Mesendoderm (in vitro differentiated cells): ENCODE results near the gene KLHL26.

Source experiments
- DNase-seq: peaks from one replicate; pipeline ENCODE4 v3.0.0; 2013
- H2AK5ac ChIP-seq: 2 replicates; pipeline ENCODE4 v1.6.1; 2013; ENCODE audit warnings: low read length, inconsistent platforms
- H2BK120ac ChIP-seq: 2 replicates; pipeline ENCODE4 v1.6.1; 2013; ENCODE audit warnings: low read depth, mild to moderate bottlenecking, low read length, moderate library complexity, mixed read lengths
- H2BK15ac ChIP-seq: replicated peaks from 2 replicates; pipeline ENCODE4 v1.6.1; 2013; ENCODE audit warnings: low read depth, mild to moderate bottlenecking, moderate library complexity
- H2BK5ac ChIP-seq: 2 replicates; pipeline ENCODE4 v1.6.1; 2013; ENCODE audit warnings: low read length, inconsistent platforms
- H3K18ac ChIP-seq: 2 replicates; pipeline ENCODE4 v1.6.1; 2013; ENCODE audit warnings: mild to moderate bottlenecking, low read length, mixed read lengths
- H3K23ac ChIP-seq: one replicate; pipeline ENCODE4 v1.6.1; 2013; ENCODE audit warnings: low read length
- H3K27ac ChIP-seq: 2 replicates; pipeline ENCODE4 v1.5.1; 2013; ENCODE audit warnings: low read depth, mild to moderate bottlenecking, inconsistent platforms, low read length, moderate library complexity
- H3K27me3 ChIP-seq: 2 replicates; pipeline ENCODE4 v1.6.1; 2013; ENCODE audit warnings: low read length, control low read depth, mild to moderate bottlenecking, inconsistent platforms; ENCODE audit not compliant: insufficient read depth, poor library complexity
- H3K36me3 ChIP-seq: 2 replicates; pipeline ENCODE4 v1.6.1; 2013; ENCODE audit warnings: low read length, inconsistent platforms; ENCODE audit not compliant: control insufficient read depth, insufficient read depth
- H3K4ac ChIP-seq: one replicate; pipeline ENCODE4 v1.6.1; 2013; ENCODE audit warnings: low read depth, mild to moderate bottlenecking, low read length, moderate library complexity
- H3K4me1 ChIP-seq: 2 replicates; pipeline ENCODE4 v1.6.1; 2013; ENCODE audit warnings: low read depth, low read length, inconsistent platforms; ENCODE audit not compliant: control insufficient read depth
- H3K4me2 ChIP-seq: 2 replicates; pipeline ENCODE4 v1.6.1; 2013; ENCODE audit warnings: low read length
- H3K4me3 ChIP-seq: 2 replicates; pipeline ENCODE4 v1.5.1; 2013; ENCODE audit warnings: mild to moderate bottlenecking, low read length
- H3K56ac ChIP-seq: one replicate; pipeline ENCODE4 v1.6.1; 2013; ENCODE audit warnings: low read length
- H3K79me1 ChIP-seq: 2 replicates; pipeline ENCODE4 v1.6.1; 2013; ENCODE audit warnings: low read length, inconsistent platforms
- H3K79me2 ChIP-seq: 2 replicates; pipeline ENCODE4 v1.6.1; 2013; ENCODE audit warnings: mild to moderate bottlenecking, low read length; ENCODE audit not compliant: control insufficient read depth, insufficient read depth
- H3K9ac ChIP-seq: 2 replicates; pipeline ENCODE4 v1.6.1; 2013; ENCODE audit warnings: low read length, inconsistent platforms
- H4K5ac ChIP-seq: one replicate; pipeline ENCODE4 v1.6.1; 2013; ENCODE audit warnings: low read length
- H4K8ac ChIP-seq: one replicate; pipeline ENCODE4 v1.6.1; 2013; ENCODE audit warnings: low read depth, mild to moderate bottlenecking, control low read depth, low read length, moderate library complexity
- WGBS: extraction: QIAGEN DNeasy Blood & Tissue Kit; methylation state at CpG from one replicate; pipeline ENCODE4 v1.1.7; 2013; ENCODE audit warnings: low lambda C conversion rate, missing lambda C conversion rate; ENCODE audit not compliant: insufficient coverage; ENCODE audit errors: extremely low coverage; 5-methylcytosine and 5-hydroxymethylcytosine counted together

The KLHL26 gene

GRCh38 chr19:18704054-18704453, 67.2 kb downstream of the KLHL26 start:
- Histone ChIP-seq H3K4ac (no peak overlapping the region), H4K8ac (no peak overlapping the region), H3K4me2 (no peak overlapping the region), H3K56ac (no peak overlapping the region), H3K79me1 (peaks cover 2% of the 10 kb centered on the region), H3K18ac (no peak overlapping the region), H2BK15ac (no peak overlapping the region), H3K9ac (no peak overlapping the region), H2AK5ac (no peak overlapping the region), H3K36me3 (no peaks in the 10 kb centered on the region), H3K79me2 (no peaks in the 10 kb centered on the region), H4K5ac (no peak overlapping the region), H2BK120ac (no peak overlapping the region), H3K27me3 (no peaks in the 10 kb centered on the region), H3K23ac (no peak overlapping the region), H2BK5ac (no peak overlapping the region), H3K4me3 (no peak overlapping the region), H3K4me1 (peaks cover 2% of the 10 kb centered on the region), H3K27ac (no peak overlapping the region)
- DNase-seq: no peak
- WGBS: no CpG with 5 or more reads among the region's 4 CpGs

GRCh38 chr19:18704971-18705370, 68.1 kb downstream of the KLHL26 start:
- Histone ChIP-seq H2BK5ac (no peak overlapping the region), H3K9ac (no peak overlapping the region), H3K79me2 (no peaks in the 10 kb centered on the region), H4K5ac (no peak overlapping the region), H3K27me3 (no peaks in the 10 kb centered on the region), H3K4me2 (no peak overlapping the region), H3K27ac (no peak overlapping the region), H2BK120ac (no peak overlapping the region), H3K4me3 (no peak overlapping the region), H2BK15ac (no peak overlapping the region), H2AK5ac (no peak overlapping the region), H3K23ac (no peak overlapping the region), H3K18ac (no peak overlapping the region), H3K56ac (no peak overlapping the region), H3K4ac (no peak overlapping the region), H3K36me3 (no peaks in the 10 kb centered on the region), H3K4me1 (peaks cover 2% of the 10 kb centered on the region), H4K8ac (no peak overlapping the region), H3K79me1 (peaks cover 2% of the 10 kb centered on the region)
- DNase-seq: no peak
- no CpG with 5 or more reads among the region's 7 CpGs for WGBS

GRCh38 chr19:18708452-18709231, 71.8 kb downstream of the KLHL26 start:
- Histone ChIP-seq H3K9ac (no peak overlapping the region), H4K5ac (no peak overlapping the region), H3K4ac (no peak overlapping the region), H2BK5ac (no peak overlapping the region), H3K79me1 (peaks cover 2% of the 10 kb centered on the region), H3K79me2 (no peaks in the 10 kb centered on the region), H3K4me3 (no peak overlapping the region), H3K4me2 (no peak overlapping the region), H3K23ac (no peak overlapping the region), H4K8ac (no peak overlapping the region), H3K27me3 (no peaks in the 10 kb centered on the region), H3K36me3 (no peaks in the 10 kb centered on the region), H3K56ac (no peak overlapping the region), H3K4me1 (no peaks in the 10 kb centered on the region), H3K27ac (no peak overlapping the region), H3K18ac (no peak overlapping the region), H2AK5ac (no peak overlapping the region), H2BK15ac (no peak overlapping the region), H2BK120ac (no peak overlapping the region)
- no CpG with 5 or more reads among the region's 25 CpGs for WGBS
- no peak for DNase-seq

- H3K56ac ChIP-seq: no peak overlapping the region
- no peak overlapping the region for H3K23ac ChIP-seq
- no peak overlapping the region for H2AK5ac ChIP-seq
- H3K18ac ChIP-seq: no peak overlapping the region
- no peak overlapping the region for H3K4me3 ChIP-seq
- H4K5ac ChIP-seq: no peak overlapping the region
- H3K9ac ChIP-seq: no peak overlapping the region
- no peak overlapping the region for H2BK120ac ChIP-seq
- no peak overlapping the region for H4K8ac ChIP-seq
- no peak overlapping the region for H3K4ac ChIP-seq
- no peaks in the 10 kb centered on the region for H3K79me2 ChIP-seq
- H2BK15ac ChIP-seq: no peak overlapping the region
- no peaks in the 10 kb centered on the region for H3K27me3 ChIP-seq
- no CpG with 5 or more reads among the region's 10 CpGs for WGBS
- H3K36me3 ChIP-seq: no peaks in the 10 kb centered on the region
- DNase-seq: no peak
- no peaks in the 10 kb centered on the region for H3K4me1 ChIP-seq
- no peak overlapping the region for H2BK5ac ChIP-seq
- H3K27ac ChIP-seq: no peak overlapping the region
- H3K79me1 ChIP-seq: peaks cover 2% of the 10 kb centered on the region
- no peak overlapping the region for H3K4me2 ChIP-seq
Observed at GRCh38 chr19:18709546-18709945, 72.7 kb downstream of the KLHL26 start.

DNA sequence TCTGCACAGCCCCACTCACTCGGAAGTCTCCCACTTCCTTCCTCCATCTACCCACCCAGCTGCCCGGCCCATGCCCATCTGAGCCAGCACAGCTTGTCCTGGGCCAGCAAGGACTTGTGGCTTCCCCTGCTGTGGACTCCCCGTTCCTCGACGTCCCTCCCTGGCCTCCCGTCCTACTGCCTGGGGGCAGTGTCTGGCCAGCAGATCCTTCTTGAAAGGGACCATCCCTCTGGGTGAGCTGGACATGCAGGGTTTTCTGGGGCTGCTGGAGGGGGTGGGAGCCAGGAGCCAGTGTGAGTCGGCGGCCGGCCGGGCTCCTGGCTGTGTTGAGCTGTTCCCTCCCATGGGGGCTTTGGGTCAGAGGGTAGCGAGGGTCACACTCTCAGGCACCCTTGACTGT, 73.4 kb downstream of the KLHL26 start:
- no peak overlapping the region for H2BK5ac ChIP-seq
- no peaks in the 10 kb centered on the region for H3K27me3 ChIP-seq
- no peak overlapping the region for H3K4ac ChIP-seq
- no peak overlapping the region for H3K27ac ChIP-seq
- no peak overlapping the region for H4K5ac ChIP-seq
- H3K9ac ChIP-seq: no peak overlapping the region
- no peak overlapping the region for H2BK120ac ChIP-seq
- H3K4me1 ChIP-seq: no peaks in the 10 kb centered on the region
- no peak overlapping the region for H3K56ac ChIP-seq
- H3K79me1 ChIP-seq: peaks cover 2% of the 10 kb centered on the region
- H3K36me3 ChIP-seq: no peaks in the 10 kb centered on the region
- no CpG with 5 or more reads among the region's 11 CpGs for whole genome bisulfite sequencing
- H2AK5ac ChIP-seq: no peak overlapping the region
- H2BK15ac ChIP-seq: no peak overlapping the region
- no peak overlapping the region for H3K4me3 ChIP-seq
- DNase-seq: no peak
- H3K4me2 ChIP-seq: no peak overlapping the region
- H3K79me2 ChIP-seq: no peaks in the 10 kb centered on the region
- H4K8ac ChIP-seq: no peak overlapping the region
- no peak overlapping the region for H3K23ac ChIP-seq
- no peak overlapping the region for H3K18ac ChIP-seq
